ENCODE data around the gene ZNF716.
"Not testable (repeated sequence)": the region's sequence is repeated elsewhere in the genome, so short reads cannot be mapped to it uniquely, and the experiment has no call there.

ZNF716 gene

DNA sequence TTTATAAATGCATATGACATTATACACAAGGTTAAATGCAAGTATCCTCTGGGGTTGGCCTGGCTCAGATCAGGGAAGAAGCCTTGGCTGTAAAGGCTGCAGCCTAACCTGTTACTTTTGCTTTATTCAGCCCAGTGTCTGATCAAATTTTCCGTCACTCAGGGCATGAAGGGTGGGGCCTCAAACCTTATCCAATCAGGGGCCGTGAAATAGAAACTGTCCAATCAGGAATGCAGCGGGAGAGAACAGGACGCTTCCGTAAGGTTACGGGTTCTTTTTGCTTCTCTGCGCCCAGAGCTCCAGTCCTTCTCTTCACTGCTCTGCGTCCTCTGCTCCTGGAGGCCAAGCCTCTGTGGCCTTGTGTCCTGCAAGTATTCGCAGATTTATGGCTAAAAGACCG, at the start of gene ZNF716:
Gene ZNF716 (plus strand): TSS at position 274 of the 400 bp plus-strand sequence. CDS start 112 bp downstream, at position 386.
- no peak for DNase-seq

DNA sequence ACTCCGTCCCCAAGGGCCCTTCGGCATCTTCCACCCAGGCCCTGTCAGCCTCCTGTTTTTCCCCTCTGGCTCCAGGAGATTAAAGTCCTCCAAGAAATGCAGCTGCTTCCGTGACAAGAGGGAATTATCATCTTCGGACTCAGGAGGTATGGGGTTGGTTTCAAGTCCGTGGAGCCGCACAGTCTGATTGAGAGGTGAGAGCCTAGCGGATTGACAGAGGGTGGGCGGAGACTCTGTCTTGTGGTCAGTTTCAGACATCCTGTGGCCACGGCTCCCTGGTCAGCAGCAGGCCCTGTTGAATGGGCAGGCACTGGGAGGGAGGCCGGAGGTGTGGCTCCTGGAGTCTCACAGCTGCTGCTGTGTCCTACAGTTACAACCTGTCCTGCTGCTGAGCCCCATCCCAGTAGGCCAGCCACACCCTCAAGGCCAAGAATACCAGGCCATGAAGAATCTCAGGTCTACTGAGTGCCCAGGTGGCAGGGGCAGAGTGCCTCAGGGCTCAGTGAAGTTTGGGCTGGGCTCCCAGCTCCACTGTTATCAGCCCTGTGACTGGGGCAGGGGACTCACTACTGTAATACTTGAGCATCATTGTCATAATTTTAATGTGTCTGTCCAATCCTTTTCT, 49.3 kb upstream of the ZNF716 start:
- no peak for DNase-seq

DNA sequence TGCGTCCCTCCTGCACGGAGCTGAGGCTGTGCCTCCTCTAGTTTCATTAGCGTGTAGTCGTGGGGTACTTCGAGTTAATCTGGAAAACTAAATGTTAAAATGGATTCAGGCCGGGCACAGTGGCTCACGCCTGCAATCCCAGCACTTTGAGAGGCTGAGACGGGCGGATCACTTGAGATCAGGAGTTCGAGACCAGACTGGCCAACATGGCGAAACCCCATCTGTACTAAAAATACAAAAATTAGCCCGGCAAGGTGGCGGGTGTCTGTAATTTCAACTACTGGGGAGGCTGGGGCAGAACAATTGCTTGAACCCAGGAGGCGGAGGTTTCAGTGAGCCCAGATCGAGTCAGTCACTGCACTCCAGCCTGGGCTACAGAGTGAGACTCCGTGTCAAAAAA, 46.9 kb upstream of the ZNF716 start:
- DNase-seq = not testable (repeated sequence)

DNA sequence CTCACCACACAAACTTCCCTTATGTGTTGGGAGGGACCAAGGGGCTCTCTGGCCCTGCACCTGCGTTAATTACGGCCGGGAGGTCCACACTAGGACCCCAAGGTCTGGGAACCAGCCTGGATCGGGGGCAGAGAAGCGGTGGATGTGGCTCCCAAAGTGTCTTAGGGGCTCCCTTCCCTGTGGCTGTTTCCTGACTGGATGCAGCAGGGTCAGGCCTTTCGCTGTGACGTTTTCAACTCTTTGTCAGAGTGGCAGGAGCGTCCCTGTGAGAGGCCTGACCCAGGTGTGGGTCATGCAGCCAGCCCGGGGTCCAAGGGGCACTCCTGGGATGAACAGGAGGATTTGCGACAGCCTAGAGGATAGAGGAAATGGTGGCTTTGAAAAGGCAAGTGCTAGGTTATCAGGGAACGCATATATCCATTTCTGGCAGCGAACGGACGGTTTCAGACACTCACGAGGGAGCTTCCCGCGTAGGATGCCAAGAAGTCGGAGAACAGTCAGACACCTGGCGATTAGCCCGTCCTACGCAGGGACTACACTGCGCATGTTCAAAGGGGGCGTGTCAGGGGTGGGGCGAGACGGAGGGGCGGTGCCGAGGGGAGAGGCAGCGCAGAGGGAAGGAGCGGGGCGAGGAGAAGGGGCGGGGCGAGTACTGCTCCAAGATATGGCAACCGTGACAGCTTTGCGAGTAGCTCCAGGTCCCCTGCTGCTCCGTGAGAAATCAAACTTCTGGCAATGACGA, 46.2 kb upstream of the ZNF716 start:
- no peak for DNase-seq

DNA sequence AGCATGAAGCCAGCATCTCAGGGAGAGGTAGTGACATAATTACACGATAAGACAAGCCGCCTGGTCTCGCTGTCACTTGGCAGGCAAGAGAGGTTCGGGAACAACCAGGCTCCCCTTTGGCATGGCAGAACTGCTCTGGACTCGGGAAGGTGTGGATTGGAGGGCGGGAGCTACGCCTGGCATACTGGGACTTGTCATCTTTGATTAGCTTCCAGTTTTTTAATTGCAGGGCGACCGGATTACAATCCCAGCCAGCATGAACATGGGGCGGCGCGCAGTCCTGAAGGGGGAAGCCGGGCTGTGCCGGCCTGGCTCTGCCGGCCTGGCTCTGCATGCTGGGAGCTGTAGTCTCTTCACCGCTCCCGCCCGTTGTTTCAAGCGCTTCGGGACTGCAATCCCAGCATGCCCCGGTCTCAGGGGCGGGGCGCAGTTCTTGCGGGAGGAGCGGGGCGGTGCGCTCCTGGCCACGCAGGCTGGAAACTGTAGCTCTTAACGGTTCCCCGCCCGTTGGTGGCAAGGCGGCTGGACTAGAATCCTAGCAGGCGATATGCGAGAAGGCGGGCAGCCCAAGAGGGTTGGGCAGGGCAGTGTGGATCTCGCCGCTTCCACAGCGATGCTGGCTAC, 45.5 kb upstream of the ZNF716 start:
- DNase-seq = no peak

DNA sequence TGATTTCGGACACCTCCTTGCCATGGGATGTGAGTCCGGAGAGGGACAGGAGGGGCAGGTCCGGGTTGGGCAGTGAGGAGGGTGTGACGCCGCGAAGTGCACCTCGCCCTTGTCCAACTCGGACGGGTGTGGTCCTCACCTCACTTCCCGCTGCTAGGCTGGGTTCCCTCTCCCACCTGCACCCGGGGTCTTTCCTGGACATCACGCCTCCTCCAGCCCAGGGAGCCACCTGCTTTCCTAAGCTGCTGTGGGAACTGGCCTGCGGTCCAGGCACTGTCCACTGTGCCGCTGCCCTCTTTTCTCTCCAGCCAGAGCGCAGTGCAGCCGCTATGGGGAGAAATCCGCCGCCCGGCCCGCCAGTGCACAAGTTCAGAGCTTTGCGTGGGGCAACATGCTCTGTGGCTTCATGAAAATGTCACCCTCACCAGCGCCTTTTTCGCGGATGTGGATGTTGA, 45.0 kb upstream of the ZNF716 start:
- no peak for DNase-seq

DNA sequence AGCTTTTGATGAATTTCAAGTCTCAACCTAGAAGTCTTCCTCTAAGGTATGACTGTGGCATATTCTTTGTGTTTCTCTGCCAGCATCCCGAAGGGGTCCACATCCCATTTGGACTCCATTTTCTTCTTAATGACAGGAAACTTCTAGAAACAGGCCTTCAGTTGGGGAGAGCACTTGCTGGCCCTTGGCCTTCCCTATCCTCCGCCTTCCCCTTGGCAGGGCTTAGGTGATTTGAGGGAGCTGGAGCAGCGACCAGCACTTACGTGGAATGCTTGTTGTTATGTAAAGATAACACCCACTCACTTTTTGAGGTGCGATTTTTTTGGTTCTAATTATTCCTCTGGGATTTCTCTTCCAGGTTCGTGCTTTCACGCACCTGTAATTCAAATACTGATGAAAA, 42.9 kb upstream of the ZNF716 start:
- no peak for DNase-seq

DNA sequence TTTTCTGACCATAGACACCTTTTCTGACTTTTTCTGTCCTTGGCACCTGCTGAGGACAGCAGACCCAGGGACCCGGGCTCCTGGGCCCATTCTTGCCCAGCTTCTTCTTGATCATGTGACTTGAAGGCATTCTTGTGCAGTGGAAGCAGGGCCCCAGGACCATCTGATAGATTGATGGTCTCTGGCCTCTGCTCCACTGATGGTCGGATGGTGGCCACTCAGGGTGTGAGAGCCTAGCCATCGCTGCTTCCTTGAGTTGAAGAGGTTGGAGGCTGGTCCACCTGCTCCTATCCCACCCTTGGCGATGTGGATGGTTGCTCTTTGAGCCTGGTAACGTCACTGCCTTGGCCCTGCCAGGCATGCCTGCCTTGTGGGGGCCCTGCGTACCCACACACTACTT, 37.8 kb upstream of the ZNF716 start:
- DNase-seq = no peak

DNA sequence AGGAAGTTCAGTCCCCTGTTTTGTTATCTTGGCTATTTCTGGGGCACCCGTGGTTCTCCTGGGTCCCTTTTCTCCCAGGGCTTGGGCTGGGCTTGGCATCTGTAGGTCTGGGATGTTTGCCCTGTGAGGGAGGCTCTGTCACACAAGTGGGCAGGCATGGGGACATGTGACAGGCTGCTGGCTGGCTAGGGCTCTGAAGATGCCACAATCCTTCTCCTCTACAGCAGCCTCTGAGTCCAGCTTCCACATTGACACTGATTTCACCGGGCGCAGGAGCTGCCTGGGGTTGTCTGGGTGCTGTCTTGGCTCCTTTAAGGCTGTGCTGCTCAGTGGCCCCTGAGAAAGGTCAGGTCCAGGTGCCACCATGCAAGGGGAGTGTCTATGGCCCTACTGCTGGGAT, 37.4 kb upstream of the ZNF716 start:
- DNase-seq = no peak

DNA sequence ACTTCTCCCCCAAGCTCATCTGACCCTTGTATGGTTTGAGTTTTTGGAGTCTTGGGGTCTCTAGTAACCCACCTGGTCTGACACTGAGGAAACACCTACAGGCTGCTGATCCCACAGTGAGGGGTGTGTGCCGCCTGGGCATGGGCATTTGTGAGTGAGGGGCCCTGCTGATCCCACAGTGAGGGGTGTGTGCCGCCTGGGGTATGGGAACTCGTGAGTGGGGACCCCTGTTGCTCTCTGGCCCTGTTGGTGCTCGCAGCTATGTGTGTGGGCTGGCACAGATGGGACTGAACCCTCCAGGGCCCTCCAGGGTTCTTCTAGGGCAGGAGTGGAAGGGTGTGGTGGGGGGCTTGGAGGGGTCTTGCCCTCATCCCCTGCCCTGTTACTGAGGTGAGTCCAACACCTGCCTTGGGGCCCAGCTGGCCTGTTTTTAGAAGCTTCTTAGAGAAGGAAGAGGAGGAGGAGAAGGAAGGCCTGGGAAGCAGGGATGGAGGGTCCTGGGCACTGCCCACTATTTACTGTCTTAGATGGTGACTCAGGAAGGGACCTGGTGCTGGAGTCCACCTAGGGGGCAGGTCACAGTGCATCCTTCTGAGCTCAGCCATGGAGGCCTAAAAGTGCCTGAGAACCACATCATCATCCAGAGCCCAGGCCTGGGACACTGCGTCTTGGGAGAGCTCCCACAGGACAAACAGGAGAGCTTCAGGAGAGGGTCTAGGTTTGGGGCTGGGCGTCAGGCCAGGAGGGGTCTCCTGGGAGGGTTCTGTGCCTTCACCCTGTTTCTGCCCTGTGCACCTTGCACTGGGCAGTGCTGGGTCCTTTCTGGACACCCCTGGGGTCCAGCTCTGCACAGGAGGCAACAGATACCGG, 36.2 kb upstream of the ZNF716 start:
- DNase-seq = no peak

DNA sequence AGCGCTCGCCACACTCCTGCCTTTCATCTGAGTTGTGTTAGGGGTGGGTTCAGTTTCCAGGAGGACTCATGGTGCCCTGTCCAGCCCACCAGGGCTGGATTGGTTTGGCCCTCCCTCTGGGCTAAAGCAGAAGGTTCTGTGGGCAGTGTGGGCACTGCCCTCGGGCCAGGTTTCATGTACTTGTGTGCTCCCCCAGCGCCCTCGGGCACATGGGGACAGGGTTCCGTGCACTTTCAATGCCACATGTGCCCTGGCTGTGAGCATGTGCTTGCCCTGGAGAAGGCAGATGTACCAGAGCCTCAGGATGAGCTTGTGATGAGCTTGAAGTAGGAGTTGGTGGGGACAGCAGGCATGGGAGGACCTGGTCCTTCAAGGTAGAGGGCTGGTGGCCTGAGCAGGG, 35.6 kb upstream of the ZNF716 start:
- DNase-seq = no peak

DNA sequence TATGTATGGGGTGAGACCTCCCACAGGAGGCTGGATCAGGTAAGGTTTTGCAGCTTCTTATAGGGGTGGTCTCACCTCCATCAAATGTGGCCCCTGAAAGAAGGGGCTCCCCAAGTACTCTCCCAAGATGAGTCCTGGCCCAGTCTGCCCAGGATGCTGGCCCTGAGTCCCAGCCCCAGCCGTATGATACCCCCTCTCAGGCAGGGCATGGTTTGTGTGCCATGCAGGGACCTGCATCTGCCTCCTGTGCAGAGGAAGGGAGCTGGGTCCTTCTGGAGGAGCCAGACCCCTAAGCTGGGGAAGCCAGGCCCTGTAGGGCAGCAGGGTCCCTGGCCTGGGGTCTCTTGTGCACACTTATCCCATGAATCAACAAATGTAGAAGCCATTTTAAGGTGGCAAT, 35.1 kb upstream of the ZNF716 start:
- DNase-seq = no peak

DNA sequence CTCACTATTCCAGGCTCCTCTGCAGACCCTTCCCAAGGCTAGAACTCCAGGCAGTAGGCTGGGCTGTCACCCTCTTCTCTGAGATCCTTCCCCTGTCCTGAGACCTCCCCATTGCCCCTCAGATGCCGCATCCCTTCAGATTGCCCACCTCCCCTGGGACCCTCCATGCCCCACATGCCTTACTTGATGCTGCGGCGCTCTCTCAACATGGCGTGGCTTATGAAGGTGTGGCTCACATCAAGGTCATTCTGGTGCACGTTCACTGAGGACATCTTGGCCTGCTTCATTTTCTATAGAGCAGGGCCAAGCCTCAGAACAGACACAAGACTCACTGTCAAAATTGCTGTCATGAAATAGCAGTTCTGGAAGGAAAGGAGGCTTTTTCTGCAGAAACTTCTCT, 34.7 kb upstream of the ZNF716 start:
- no peak for DNase-seq

DNA sequence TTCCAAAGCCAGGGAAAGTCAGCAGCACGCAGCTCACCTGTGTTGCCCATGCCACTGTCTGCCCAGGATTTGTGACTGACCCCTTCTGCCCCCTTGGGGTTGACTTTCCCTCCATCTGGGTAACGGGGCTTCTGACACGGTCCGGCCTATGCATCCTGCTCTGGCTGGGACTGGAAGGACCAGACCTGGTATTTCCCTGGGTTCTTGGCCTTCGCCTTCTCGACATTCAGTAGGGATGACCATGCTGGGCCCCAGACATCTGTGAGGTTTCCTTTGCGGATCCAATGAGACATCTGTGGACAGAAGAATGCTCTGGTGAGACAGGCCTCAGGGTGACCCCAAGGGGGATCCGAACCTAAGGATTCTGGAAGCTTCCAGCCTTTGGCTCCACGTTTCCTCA, 34.2 kb upstream of the ZNF716 start:
- DNase-seq = no peak

DNA sequence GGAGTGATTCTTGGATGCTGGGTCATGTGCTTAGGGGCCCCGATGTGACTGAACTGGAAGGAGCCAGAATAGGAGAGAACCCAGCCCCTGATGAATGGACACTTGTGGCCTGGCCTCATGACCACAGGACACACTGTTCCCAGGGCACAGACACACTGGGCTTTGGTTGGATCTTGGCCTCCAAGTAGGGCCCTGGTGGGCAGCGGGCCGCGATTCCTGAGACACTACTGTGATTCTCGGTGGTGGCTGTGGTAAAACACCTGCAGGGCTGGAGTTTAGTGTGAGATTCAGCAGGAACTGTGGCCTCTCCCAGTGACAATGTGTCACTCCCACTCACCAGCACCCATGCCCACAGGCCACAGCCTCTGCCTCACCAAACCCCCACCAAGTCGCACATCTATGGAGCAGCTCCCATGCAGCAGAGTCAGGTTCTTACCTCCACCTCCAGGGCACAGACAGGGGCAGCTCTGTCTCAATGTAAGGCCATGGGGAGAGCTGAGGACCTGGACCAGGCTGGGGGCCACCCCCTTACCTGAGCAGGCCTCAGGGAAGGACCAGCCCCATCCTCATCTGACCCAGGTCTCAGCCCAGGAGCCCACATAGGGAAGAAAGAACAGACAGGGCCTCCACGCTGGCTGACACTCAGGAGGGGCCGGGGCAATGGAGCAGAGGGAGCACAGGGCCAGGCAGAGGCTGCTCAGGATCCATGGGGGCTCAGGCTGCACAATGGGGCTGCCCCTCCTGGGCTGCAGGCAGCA, 33.2 kb upstream of the ZNF716 start:
- no peak for DNase-seq

DNA sequence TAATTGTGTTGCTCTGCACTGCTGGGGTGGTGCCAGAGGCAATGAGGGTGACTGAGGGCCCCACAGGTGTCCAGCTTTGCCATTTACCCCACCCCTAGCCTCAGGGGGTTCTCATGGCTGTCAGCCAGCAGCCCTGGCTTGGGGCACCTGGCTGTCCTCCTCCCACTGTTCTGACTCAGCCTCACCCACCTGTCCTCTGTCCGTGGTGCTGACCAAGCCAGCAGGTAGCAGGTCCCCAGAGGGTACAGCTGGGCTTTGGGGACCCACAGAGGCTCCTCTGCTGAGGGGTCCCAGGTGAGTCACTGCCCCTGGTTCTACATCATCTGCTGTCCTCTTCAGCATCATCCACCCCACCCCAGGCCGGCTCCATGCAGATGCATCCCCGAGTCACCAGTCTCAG, 32.2 kb upstream of the ZNF716 start:
- no peak for DNase-seq

DNA sequence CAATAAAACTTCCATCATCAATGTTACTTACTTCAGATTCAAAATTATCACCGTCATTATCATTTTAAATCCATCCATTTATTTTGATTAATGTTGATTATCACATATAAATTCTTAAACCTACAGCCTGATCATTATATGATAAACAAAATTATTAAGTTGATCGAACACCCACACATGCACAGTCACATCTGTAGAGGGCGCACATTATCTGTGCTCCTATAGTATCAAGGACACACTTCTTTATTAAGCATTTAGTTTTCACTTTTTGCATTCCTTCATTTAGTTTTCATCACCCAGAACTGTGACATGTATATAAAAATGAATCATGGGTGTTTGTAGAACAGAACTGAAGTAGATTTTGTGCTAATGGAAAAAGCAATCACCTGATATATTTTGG, 26.2 kb upstream of the ZNF716 start:
- DNase-seq = no peak

DNA sequence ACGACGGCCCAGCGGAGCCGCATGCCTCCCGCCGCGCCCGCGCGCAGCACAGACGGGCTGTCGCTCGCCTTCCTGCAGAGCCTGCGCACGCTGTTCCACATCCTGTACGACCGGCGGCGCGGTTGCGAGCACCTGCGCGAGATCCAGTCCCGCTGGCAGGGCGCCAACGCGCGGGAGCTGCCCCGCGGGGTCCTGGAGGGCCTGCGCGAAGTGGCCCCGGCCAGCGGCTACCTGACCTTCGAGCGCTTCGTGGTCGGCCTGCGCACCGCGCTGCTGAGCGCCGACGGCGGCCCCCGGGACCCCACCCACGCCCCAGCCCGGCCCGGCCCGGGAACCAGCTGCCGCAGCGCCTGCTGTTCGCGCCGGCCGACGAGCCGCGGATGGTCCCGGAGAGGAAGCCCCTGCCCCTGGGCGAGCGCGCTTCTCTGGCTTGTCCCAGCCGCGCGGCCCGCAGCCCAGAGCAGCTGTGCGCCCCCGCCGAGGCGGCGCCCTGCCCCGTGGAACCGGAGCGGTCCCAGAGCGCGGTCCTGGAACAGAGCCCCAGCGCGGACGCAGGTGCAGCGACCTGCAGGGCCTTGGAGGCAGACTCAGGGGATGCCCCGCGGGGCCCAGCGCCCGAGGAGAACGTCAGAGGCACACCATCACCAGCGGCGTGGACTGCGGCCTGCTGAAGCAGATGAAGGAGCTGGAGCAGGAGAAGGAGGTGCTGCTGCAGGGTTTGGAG, 25.3 kb upstream of the ZNF716 start:
- no peak for DNase-seq

DNA sequence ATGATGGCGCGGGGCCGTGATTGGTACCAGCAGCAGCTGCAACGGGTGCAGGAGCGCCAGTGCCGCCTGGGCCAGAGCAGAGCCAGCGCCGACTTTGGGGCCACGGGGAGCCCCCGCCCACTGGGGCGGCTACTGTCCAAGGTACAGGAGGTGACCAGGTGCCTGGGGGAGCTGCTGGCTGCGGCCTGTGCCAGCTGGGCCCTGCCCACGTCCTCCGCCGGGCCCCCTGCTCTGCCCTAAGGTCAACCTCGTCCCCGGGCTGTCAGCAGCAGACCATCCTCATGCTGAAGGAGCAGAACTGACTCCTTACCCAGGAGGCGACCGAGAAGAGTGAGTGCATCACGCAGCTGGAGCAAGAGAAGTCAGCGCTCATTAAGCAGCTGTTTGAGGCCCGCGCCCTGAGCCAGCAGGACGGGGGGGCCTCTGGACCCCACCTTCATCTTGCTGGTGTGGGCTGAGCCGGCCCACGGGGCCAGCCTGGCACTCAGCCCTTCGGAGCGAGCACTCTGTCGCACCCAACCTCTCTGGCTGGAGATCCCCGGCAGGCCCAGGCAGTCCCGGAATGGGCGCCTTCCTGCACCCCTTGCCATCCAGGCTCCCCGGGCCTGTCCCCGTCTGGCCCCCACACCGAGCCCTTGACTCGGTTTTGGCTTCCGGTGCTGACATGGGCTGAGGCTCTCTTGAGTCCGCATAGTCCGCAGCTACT, 24.6 kb upstream of the ZNF716 start:
- no peak for DNase-seq

DNA sequence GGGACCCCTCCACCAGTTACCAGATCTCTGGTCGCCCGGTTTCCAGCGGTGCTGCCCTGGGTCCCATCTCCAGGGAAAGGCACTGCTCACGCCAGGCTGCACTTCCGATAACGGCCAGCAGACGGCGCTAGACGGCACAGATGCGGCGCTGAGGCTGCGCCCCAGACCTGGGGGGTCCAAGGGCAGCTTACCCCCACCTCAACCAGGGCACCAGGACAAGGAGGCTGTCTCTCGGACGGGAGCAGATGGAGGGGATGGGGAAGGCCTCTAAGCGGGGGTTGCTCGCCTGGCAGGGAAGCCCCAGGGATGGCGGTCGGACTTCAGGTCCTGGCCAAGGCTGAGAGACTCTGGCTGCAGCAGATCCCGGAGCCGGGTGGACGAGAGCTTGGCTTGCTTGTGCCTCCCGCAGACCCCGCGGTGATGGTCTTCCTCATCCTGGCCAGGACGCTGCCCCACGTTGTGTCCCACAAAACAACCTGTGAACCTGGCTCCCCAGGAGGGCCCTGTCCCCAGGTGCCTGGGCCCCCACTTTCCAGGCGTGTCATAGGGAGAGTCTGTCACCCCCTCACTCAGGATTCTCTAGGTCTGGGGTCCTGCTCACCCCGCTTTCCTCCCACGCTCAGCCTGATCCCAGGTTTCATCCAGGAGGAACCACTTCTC, 23.9 kb upstream of the ZNF716 start:
- no peak for DNase-seq

DNA sequence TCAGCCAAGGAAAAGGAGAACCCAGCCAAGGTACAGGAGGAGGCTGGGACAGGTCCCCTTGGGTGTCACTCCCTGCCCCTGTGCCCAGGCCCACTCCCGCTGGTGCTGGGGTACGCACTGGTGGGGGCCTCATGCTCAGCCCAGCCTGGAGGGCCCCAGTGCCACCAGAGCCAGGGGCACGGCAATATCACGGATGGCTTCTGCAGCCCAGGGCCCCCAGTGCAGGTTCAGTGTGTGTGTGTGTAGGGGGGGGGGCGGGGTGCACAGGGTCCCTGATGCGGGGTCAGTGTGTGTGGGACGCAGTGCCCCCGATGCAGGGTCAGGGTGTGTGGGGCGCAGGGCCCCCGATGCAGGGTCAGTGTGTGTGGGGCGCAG, 23.4 kb upstream of the ZNF716 start:
- no peak for DNase-seq

All from NCI-H2171 (cell line).